Hepatocyte (in vitro differentiated cells): ENCODE data around the gene RAB11FIP2.

Source experiments
- CTCF ChIP-seq: fragments of 200-600 bp; sonication (generic); IDR thresholded peaks from 2 replicates; pipeline ENCODE4 v1.5.1; 2016; ENCODE audit warnings: antibody characterized with exemption, mild to moderate bottlenecking; ENCODE audit not compliant: poor library complexity
- EZH2phosphoT487 ChIP-seq: fragments of 200-600 bp; sonication (generic); IDR thresholded peaks from one replicate; pipeline ENCODE4 v1.6.1; 2018; ENCODE audit warnings: antibody characterized with exemption, mild to moderate bottlenecking, low read depth, moderate library complexity; ENCODE audit not compliant: unreplicated experiment, severe bottlenecking

GRCh38 chr10:117965984-117966383, 80.8 kb downstream of the RAB11FIP2 start:
- no peak for TF ChIP-seq CTCF
- TF ChIP-seq EZH2phosphoT487: no peak
